Right atrium auricular region (tissue), 2 donors: ENCODE data around the gene NDST1. TPM values are rescaled to one million over a fixed set of nuclear protein-coding genes. Genes with fewer than 3 reads are reported as not detected.

Experiments
- DNase-seq: peaks from one replicate; pipeline ENCODE4 v3.0.0-alpha.2; 2019; ENCODE audit warnings: low spot score
- H3K27ac ChIP-seq, 2 donors: fragments of 200-600 bp; sonication (generic); 1 replicate in 1 of 2; 2 replicates in 1 of 2; pipeline ENCODE4 v1.5.1; 2016 to 2019
- H3K27me3 ChIP-seq, 2 donors: fragments of 200-600 bp; sonication (generic); one replicate each; pipeline versions ENCODE4 v1.5.1 to v1.6.0; 2017 to 2019
- H3K36me3 ChIP-seq: fragments of 200-600 bp; sonication (generic); one replicate; pipeline ENCODE4 v1.5.1; 2016
- H3K4me1 ChIP-seq, 2 donors: fragments of 200-600 bp; sonication (generic); one replicate each; pipeline versions ENCODE4 v1.5.1 to v1.6.0; 2017 to 2019
- H3K4me3 ChIP-seq, 2 donors: fragments of 200-600 bp; sonication (generic); 1 replicate in 1 of 2; 2 replicates in 1 of 2; pipeline ENCODE4 v1.5.1; 2017 to 2019; ENCODE audit warnings: mild to moderate bottlenecking in 1 of 2, moderate library complexity in 1 of 2
- H3K9me3 ChIP-seq, 2 donors: fragments of 200-600 bp; sonication (generic); one replicate each; pipeline ENCODE4 v1.5.1; 2019
- total RNA-seq, 2 donors: library from RNA; depleted of rRNA; stranded (reverse); fragments of >200 nt; gene quantifications; one replicate each; pipeline ENCODE4 v1.1.0, GENCODE V29; 2016
- TF ChIP-seq, protein P1 (sequence below), 2 donors: fragments of 200-600 bp; sonication (generic); IDR thresholded peaks; one replicate each; pipeline ENCODE4 v1.5.1; 2019; ENCODE audit warnings: antibody characterized with exemption in 2 of 2

NDST1 gene
- total RNA-seq, 2 donors from 2014 or later: 81.4 to 91.8 TPM

- no peaks in the 10 kb centered on the region for H3K9me3 ChIP-seq
- H3K4me1 ChIP-seq: peaks cover 0 to 7% of the 10 kb centered on the region in 2 donors
- TF ChIP-seq, protein P1, sequence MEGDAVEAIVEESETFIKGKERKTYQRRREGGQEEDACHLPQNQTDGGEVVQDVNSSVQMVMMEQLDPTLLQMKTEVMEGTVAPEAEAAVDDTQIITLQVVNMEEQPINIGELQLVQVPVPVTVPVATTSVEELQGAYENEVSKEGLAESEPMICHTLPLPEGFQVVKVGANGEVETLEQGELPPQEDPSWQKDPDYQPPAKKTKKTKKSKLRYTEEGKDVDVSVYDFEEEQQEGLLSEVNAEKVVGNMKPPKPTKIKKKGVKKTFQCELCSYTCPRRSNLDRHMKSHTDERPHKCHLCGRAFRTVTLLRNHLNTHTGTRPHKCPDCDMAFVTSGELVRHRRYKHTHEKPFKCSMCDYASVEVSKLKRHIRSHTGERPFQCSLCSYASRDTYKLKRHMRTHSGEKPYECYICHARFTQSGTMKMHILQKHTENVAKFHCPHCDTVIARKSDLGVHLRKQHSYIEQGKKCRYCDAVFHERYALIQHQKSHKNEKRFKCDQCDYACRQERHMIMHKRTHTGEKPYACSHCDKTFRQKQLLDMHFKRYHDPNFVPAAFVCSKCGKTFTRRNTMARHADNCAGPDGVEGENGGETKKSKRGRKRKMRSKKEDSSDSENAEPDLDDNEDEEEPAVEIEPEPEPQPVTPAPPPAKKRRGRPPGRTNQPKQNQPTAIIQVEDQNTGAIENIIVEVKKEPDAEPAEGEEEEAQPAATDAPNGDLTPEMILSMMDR (IDR thresholded peaks at IDR 0.05): peak; percentile 81 to 94
- peak; percentile 95 for DNase-seq
- no peak overlapping the region for H3K4me3 ChIP-seq
- H3K27me3 ChIP-seq: no peaks in the 10 kb centered on the region
- no peaks in the 10 kb centered on the region for H3K36me3 ChIP-seq
- H3K27ac ChIP-seq: no peak overlapping the region
Measured at GRCh38 chr5:150560401-150561191, 52.7 kb downstream of the NDST1 start.

DNA sequence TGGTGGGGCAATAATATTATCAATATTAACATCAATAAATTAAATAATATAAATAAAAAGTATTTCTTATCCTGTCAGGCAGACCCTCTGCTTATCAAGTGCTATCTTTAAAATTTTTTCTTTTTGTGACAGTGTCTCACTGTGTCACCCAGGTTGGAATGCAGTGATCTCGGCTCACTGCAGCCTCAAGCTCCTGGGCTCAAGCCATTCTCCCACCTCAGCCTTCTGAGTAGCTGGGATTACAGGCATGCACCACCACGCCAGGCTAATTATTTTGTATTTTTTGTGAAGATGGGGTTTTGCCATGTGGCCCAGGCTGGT, 53.2 kb downstream of the NDST1 start:
- Histone ChIP-seq H3K4me1 (peaks cover 0 to 7% of the 10 kb centered on the region in 2 donors), H3K27ac (no peak overlapping the region), H3K36me3 (no peaks in the 10 kb centered on the region), H3K9me3 (no peaks in the 10 kb centered on the region), H3K27me3 (no peaks in the 10 kb centered on the region), H3K4me3 (no peak overlapping the region)
- TF ChIP-seq, protein P1 (IDR thresholded peaks at IDR 0.05): peak in 1 of 2 donors; percentile 33
- DNase-seq: no peak

GRCh38 chr5:150561571-150562275, 53.8 kb downstream of the NDST1 start:
- Histone ChIP-seq H3K27ac (no peak overlapping the region), H3K27me3 (no peaks in the 10 kb centered on the region), H3K4me1 (peaks cover 0 to 7% of the 10 kb centered on the region in 2 donors), H3K4me3 (no peak overlapping the region), H3K9me3 (no peaks in the 10 kb centered on the region), H3K36me3 (no peaks in the 10 kb centered on the region)
- TF ChIP-seq, protein P1 (IDR thresholded peaks at IDR 0.05): no peak
- DNase-seq: no peak

DNA sequence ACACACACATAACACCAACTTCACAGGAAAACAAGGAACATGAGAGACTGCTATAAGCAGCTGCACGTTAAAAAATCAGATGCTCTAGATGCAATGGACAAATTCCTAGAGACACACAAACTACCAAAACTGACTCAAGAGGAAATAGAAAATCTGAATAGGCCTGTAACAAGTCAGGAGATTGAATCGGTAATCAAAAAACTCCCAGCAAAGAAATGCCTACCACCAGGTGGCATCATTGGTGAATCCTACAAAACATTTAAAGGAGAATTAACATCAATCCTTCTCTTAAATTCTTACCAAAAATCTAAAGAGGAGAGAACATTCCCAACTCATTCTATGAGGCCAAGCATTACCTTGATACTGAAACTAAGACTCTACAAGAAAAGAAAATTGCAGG, 54.9 kb downstream of the NDST1 start:
- TF ChIP-seq, protein P1 (IDR thresholded peaks at IDR 0.05): peak; percentile 32 to 60
- no peaks in the 10 kb centered on the region for H3K9me3 ChIP-seq
- H3K27ac ChIP-seq: no peak overlapping the region
- no peak overlapping the region for H3K4me3 ChIP-seq
- H3K36me3 ChIP-seq: no peaks in the 10 kb centered on the region
- DNase-seq: no peak
- no peaks in the 10 kb centered on the region for H3K27me3 ChIP-seq
- H3K4me1 ChIP-seq: peaks cover 0 to 7% of the 10 kb centered on the region in 2 donors

DNA sequence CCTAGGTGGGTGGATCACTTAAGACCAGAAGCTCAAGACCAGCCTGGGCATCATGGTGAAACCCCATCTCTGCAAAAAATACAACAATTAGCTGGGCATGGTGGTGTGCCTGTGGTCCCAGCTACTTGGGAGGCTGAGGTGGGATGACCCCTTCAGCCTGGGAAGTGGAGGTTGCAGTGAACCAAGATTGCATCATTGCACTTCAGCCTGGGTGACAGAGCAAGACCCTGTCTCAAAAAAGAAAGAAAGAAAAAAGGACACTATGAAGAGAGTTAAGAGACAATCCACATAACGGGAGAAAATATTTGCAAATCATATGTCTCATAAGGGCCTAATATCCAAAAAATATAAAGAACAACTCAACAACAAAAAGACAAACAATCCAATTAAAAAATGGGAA, 57.9 kb downstream of the NDST1 start:
- no peak for DNase-seq
- Histone ChIP-seq H3K36me3 (no peaks in the 10 kb centered on the region), H3K27ac (no peak overlapping the region), H3K9me3 (no peaks in the 10 kb centered on the region), H3K27me3 (no peaks in the 10 kb centered on the region), H3K4me3 (no peak overlapping the region), H3K4me1 (peaks cover 0 to 7% of the 10 kb centered on the region in 2 donors)
- TF ChIP-seq, protein P1 (IDR thresholded peaks at IDR 0.05): no peak
